GM19193 (cell line): ENCODE data around the gene HIKESHI.

Experiments used
- POLR2A ChIP-seq: IDR thresholded peaks from 4 replicates; pipeline ENCODE4 v1.6.1; 2011; ENCODE audit not compliant: insufficient read depth, insufficient read length; ENCODE audit errors: extremely low read depth

Gene HIKESHI, protein sequence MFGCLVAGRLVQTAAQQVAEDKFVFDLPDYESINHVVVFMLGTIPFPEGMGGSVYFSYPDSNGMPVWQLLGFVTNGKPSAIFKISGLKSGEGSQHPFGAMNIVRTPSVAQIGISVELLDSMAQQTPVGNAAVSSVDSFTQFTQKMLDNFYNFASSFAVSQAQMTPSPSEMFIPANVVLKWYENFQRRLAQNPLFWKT

DNA sequence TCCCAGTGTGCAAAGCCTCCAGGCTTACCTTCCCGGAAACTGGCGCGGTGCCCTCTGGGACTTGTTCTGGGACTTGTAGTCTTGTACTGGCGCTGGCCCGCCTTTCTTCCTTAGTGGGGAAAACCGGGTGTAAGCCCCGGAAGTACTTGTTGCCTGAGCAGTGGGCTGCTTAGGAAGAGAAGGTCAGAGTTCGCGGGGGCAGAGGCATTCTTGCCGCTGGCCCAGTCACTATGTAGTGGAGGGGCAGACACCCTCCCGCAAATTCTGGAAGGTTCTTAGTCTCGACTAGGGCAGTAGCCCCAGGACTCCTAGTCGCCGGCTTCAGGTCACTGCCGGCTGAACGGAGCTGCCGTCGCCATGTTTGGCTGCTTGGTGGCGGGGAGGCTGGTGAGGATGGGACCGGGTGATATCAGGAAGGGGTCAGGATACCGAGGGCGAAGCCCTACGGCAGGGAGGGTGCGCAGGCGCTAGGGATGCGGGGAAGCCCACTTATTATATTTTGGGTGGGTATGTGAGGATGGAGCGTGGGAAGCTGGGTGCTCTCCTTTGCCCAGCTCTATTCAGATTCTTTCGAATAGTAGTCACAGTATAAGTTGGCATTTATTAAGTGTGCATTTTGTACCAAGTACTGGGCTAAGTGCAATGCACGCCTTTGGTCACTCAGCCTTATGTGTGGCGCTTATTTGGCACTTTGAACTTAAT is at the start of gene HIKESHI:
HIKESHI (plus strand) TSS at position 149 of the 702 bp plus-strand sequence; CDS start at position 358, 209 bp downstream.
- TF ChIP-seq POLR2A, result peak; percentile 85

GRCh38 chr11:86255896-86256295 is 46.1 kb upstream of the HIKESHI start:
- no peak for TF ChIP-seq POLR2A

DNA sequence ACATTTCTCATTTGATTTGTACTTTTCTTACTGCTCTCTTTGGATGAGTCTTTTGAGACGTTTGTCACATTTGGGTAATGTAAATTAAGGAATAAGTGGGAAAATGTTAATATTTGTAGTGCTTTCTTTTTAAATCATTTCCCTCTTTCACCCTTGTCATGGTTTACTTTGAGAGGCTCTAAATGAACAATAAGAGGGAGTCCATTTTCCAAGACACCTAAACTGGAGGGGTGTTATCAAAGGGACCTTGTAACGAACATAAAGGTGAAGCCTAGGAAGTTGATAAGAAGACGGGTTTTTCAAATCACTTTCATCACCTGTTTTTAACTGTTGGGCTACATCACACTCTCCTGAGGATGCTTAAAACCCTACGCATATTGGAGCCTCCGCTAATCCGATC is 45.4 kb upstream of the HIKESHI start:
- TF ChIP-seq POLR2A, result no peak

- TF ChIP-seq POLR2A, result no peak
Observed at GRCh38 chr11:86257446-86257845, 44.6 kb upstream of the HIKESHI start.

- no peak for TF ChIP-seq POLR2A
Observed at GRCh38 chr11:86259730-86260129, 42.3 kb upstream of the HIKESHI start.

DNA sequence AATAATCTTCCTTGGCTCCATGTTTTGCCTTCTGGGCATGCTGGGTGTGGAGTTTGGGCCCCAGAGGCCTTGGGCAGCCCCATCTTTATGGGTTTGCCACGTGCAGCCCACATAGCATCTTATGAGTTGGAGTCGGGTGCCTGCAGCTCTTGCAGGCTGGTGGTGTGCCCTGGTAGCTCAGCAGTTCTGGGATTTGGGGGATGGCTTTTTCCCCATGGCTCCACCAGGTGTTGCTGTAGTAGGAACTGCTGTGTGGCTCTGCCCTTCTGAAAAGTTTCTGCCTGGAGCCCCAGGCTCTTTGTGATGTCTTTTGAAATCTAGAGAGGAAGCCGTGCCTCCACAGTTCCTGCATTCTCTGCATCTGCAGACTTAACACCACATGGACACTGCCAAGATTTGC is 40.7 kb upstream of the HIKESHI start:
- no peak for TF ChIP-seq POLR2A

DNA sequence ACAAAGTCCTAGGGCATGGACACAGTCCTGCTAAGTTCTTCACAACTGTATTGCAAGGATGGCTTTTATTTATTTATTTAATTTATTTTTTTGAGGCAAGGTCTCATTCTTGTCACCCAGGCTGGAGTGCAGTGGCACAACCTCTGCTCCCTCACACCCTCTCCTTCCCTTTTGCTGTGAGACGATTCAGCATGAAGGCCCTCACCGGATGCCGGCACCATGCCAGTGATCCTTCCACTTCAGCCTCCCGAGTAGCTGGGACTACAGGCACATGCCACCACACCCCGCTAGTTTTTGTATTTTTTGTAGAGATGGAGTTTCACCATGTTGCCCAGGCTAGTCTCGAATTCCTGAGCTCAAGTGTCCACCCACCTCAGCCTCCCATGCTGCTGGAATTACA is 39.7 kb upstream of the HIKESHI start:
- no peak for TF ChIP-seq POLR2A

DNA sequence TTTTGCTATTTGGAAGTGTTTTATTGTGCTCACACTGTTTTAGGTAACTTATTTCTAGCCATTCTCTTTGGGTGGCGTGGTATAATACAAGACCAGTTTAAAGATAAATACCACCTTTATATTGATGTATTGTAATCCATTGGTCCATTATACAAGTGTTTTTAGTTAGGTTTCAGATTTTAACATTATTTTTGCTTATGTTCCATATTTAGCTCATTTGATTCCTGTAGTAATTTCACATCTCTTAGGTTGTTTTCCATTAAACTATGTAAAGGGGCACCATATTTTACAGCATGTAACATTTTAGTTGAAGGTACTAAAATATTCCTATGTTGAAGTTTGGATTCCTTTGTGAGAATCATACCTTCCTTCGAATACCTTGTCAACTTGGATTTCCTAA is 37.4 kb upstream of the HIKESHI start:
- TF ChIP-seq POLR2A, result no peak

- no peak for TF ChIP-seq POLR2A
Observed at GRCh38 chr11:86265194-86265593, 36.8 kb upstream of the HIKESHI start.

DNA sequence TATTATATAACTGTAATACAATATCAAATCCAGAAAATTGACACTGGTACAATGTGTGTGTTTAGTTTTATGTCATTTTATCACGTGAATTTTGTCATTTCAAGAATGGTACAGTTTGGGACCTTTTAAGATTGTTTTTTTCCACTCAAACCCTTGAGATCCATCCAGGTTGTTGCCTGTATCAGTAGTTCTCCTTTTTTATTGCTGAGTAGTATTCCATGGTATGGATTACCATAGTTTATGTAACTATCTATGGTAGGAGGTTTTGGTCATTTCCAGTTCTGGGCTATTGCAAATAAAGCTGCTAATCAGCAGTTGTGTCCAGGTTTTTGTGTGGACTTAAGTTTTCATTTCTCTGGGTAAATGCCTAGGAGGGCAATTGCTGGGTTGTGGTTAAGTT is 32.4 kb upstream of the HIKESHI start:
- TF ChIP-seq POLR2A, result no peak

DNA sequence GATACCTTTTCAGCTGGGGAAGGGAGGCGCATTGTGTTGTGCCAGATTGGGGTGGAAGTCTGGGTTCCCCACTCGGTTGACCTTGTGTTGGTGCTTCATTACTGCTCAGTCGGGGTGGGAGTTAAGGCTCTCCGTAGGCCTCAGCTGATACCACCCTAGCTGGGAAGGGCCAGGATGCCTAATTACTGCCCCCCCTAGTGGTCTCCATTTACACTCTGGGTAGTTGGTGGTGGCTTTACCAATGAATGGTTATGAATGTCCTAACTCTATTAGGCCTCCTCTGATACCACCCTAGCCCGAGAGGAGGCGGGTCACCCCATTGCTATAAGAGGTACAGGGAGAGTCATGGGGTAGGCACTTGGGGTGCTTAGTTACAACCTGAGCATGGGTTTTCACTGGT is 27.5 kb upstream of the HIKESHI start:
- no peak for TF ChIP-seq POLR2A

GRCh38 chr11:86274999-86275398 is 27.0 kb upstream of the HIKESHI start:
- TF ChIP-seq POLR2A, result no peak

- no peak for TF ChIP-seq POLR2A
Observed at GRCh38 chr11:86275493-86276370, 26.3 kb upstream of the HIKESHI start.

DNA sequence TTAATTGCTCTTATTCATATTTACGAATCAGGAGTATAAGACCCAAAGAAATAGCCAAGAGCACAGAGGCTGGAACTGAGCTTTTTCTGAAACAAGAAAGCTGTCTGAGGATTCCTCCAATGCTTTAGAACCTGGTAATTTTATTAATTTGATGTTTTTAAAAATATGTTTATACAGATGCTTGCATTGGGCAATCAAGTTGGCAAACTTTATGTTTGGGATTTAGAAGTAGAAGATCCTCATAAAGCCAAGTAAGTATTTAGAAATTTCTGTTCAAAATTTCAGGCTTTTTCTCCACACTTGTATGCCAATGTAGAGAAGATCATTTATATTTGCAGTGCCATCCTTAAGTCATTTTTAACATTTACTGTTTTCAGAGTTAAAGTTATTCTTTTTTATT is 24.3 kb upstream of the HIKESHI start:
- no peak for TF ChIP-seq POLR2A

DNA sequence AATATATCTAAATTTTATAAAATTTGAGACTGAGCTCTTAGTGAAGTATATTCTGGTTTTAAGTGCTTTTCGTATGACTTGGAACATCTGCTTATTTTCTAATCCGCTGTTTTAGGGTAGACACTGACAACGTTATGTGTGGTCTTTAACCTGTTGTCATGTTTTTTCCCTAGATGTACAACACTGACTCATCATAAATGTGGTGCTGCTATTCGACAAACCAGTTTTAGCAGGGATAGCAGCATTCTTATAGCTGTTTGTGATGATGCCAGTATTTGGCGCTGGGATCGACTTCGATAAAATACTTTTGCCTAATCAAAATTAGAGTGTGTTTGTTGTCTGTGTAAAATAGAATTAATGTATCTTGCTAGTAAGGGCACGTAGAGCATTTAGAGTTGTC is 23.8 kb upstream of the HIKESHI start:
- no peak for TF ChIP-seq POLR2A
